SK-N-SH (cell line): ENCODE results near the gene RIOK1. TPM values are rescaled to one million over a fixed set of nuclear protein-coding genes. Genes with fewer than 3 reads are reported as not detected.
"Not testable (repeated sequence)": the region's sequence is repeated elsewhere in the genome, so short reads cannot be mapped to it uniquely, and the experiment has no call there.

Source experiments
- CTCF ChIA-PET: fragments of 300-600, 350-600 bp; formaldehyde crosslinking; extraction: SDS; loops from one replicate; lab custom pipeline; 2021; lab: Yijun Ruan, JAX
- POLR2A ChIA-PET: fragments of 350-600 bp; sonication (Branson Sonifier 250); formaldehyde crosslinking; extraction: SDS; loops from one replicate; lab custom pipeline; 2020; ENCODE audit warnings: antibody characterized with exemption, inconsistent platforms; lab: Yijun Ruan, JAX
- DNase-seq: peaks from one replicate; pipeline ENCODE4 v3.0.0; 2012
- H2AFZ ChIP-seq: fragments of 200-600 bp; sonication (generic); 2 replicates; pipeline ENCODE4 v1.8.1; 2016; ENCODE audit warnings: antibody characterized with exemption, mild to moderate bottlenecking, low read depth
- H3F3A ChIP-seq: fragments of 200-600 bp; sonication (generic); replicated peaks from 2 replicates; pipeline ENCODE3; 2016; ENCODE audit warnings: antibody characterized with exemption, mild to moderate bottlenecking; ENCODE audit not compliant: insufficient read depth
- H3K27ac ChIP-seq, 2 experiments: fragments of 200-500 bp in 1 of 2; fragments of 200-600 bp in 1 of 2; sonication (Bioruptor generic) in 1 of 2; sonication (generic), shearing (Covaris generic) in 1 of 2; 2 replicates each; pipeline versions ENCODE4 v1.5.1 to v1.6.1; 2014 to 2016; ENCODE audit warnings: low read depth in 2 of 2, inconsistent platforms in 1 of 2, low read length in 1 of 2, mild to moderate bottlenecking in 1 of 2, mixed read lengths in 1 of 2
- H3K27me3 ChIP-seq: fragments of 200-600 bp; sonication (generic), shearing (Covaris generic); 2 replicates; pipeline ENCODE4 v1.6.1; 2016; ENCODE audit warnings: mixed run types; ENCODE audit not compliant: insufficient read depth
- H3K36me3 ChIP-seq, 2 experiments: fragments of 200-500 bp in 1 of 2; fragments of 200-600 bp in 1 of 2; sonication (Bioruptor generic) in 1 of 2; sonication (generic) in 1 of 2; replicated peaks in 1 of 2; 2 replicates each; pipeline versions ENCODE3 to v1.5.1; 2014 to 2016; ENCODE audit warnings: low read length in 1 of 2, mild to moderate bottlenecking in 1 of 2; ENCODE audit not compliant: insufficient read depth in 2 of 2, control insufficient read depth in 1 of 2
- H3K4me1 ChIP-seq, 2 experiments: fragments of 200-500 bp in 1 of 2; fragments of 200-600 bp in 1 of 2; sonication (Bioruptor generic) in 1 of 2; sonication (generic), shearing (Covaris generic) in 1 of 2; 2 replicates each; pipeline versions ENCODE4 v1.5.1 to v1.6.1; 2014 to 2016; ENCODE audit warnings: low read depth in 1 of 2, low read length in 1 of 2, mixed run types in 1 of 2; ENCODE audit not compliant: insufficient read depth in 2 of 2, control insufficient read depth in 1 of 2
- H3K4me2 ChIP-seq: fragments of 200-600 bp; sonication (generic), shearing (Covaris generic); 2 replicates; pipeline ENCODE4 v1.6.1; 2017; ENCODE audit warnings: mixed run types
- H3K4me3 ChIP-seq, 2 experiments: fragments of 200-500 bp in 1 of 2; fragments of 200-600 bp in 1 of 2; sonication (Bioruptor generic) in 1 of 2; sonication (generic), shearing (Covaris generic) in 1 of 2; 2 replicates each; pipeline versions ENCODE4 v1.5.1 to v1.8.1; 2014 to 2016; ENCODE audit warnings: low read depth in 2 of 2, inconsistent platforms in 1 of 2, low read length in 1 of 2, mild to moderate bottlenecking in 1 of 2, mixed read lengths in 1 of 2, moderate library complexity in 1 of 2
- H3K79me2 ChIP-seq: fragments of 200-600 bp; sonication (generic); 2 replicates; pipeline ENCODE4 v1.8.1; 2017; ENCODE audit warnings: mild to moderate bottlenecking; ENCODE audit not compliant: insufficient read depth
- H3K9ac ChIP-seq: fragments of 200-600 bp; sonication (generic); 2 replicates; pipeline ENCODE4 v1.6.1; 2017; ENCODE audit warnings: mixed run types
- H3K9me2 ChIP-seq: fragments of 200-600 bp; sonication (generic); 2 replicates; pipeline ENCODE4 v1.6.1; 2017; ENCODE audit warnings: mixed run types
- H3K9me3 ChIP-seq: fragments of 200-600 bp; sonication (generic); 2 replicates; pipeline ENCODE4 v1.6.1; 2017; ENCODE audit warnings: mixed run types, mild to moderate bottlenecking, moderate library complexity
- H4K20me1 ChIP-seq: fragments of 200-600 bp; sonication (generic); 2 replicates; pipeline ENCODE4 v1.6.1; 2017; ENCODE audit warnings: mild to moderate bottlenecking, mixed run types; ENCODE audit not compliant: insufficient read depth
- CHD2 ChIP-seq: fragments of 150-350 bp; IDR thresholded peaks from 2 replicates; pipeline ENCODE4 v1.6.1; 2018; ENCODE audit warnings: low read length; ENCODE audit not compliant: partially characterized antibody
- FOXJ3 ChIP-seq: sonication (generic); formaldehyde crosslinking; IDR thresholded peaks from 2 replicates; pipeline ENCODE4 v1.5.1; 2020; ENCODE audit warnings: mild to moderate bottlenecking, missing genetic modification reagents
- IRF3 ChIP-seq: fragments of 150-350 bp; IDR thresholded peaks from 2 replicates; pipeline ENCODE4 v1.6.1; 2016; ENCODE audit warnings: mild to moderate bottlenecking, low read depth, low read length
- JUND ChIP-seq: IDR thresholded peaks from 2 replicates; pipeline ENCODE4 v1.4.0; 2012
- MAX ChIP-seq: IDR thresholded peaks from 2 replicates; pipeline ENCODE4 v1.4.0; 2012; ENCODE audit warnings: low read depth
- MEF2A ChIP-seq: IDR thresholded peaks from 2 replicates; pipeline ENCODE4 v1.4.0; 2012; ENCODE audit warnings: low read depth, borderline replicate concordance
- NFIC ChIP-seq: IDR thresholded peaks from 2 replicates; pipeline ENCODE4 v1.4.0; 2012; ENCODE audit warnings: borderline replicate concordance
- RAD21 ChIP-seq: IDR thresholded peaks from 2 replicates; pipeline ENCODE4 v1.6.1; 2012; ENCODE audit warnings: mild to moderate bottlenecking, low read length
- RCOR1 ChIP-seq: fragments of 150-350 bp; IDR thresholded peaks from 2 replicates; pipeline ENCODE4 v1.6.1; 2017; ENCODE audit warnings: antibody characterized with exemption, low read length
- REST ChIP-seq: IDR thresholded peaks from 2 replicates; pipeline ENCODE4 v1.6.1; 2012; ENCODE audit warnings: mild to moderate bottlenecking, low read depth, low read length, moderate library complexity
- RFX5 ChIP-seq: IDR thresholded peaks from 2 replicates; pipeline ENCODE4 v1.6.1; 2012; ENCODE audit warnings: mild to moderate bottlenecking, improper control_type of control experiment, low read length
- SIN3A ChIP-seq: IDR thresholded peaks from 2 replicates; pipeline ENCODE4 v1.6.1; 2012; ENCODE audit warnings: low read depth, mild to moderate bottlenecking, low read length, moderate library complexity, borderline replicate concordance
- TAF1 ChIP-seq: IDR thresholded peaks from 2 replicates; pipeline ENCODE4 v1.6.1; 2012; ENCODE audit warnings: low read depth, mild to moderate bottlenecking, low read length, moderate library complexity, borderline replicate concordance
- TEAD4 ChIP-seq: IDR thresholded peaks from 2 replicates; pipeline ENCODE4 v1.4.0; 2012; ENCODE audit warnings: mild to moderate bottlenecking, borderline replicate concordance; ENCODE audit not compliant: insufficient read depth
- ZBTB33 ChIP-seq: IDR thresholded peaks from 2 replicates; pipeline ENCODE4 v1.4.0; 2012; ENCODE audit warnings: low read depth, borderline replicate concordance
- WGBS: methylation state at CpG from one replicate; pipeline ENCODE4 v1.1.6; 2017; ENCODE audit warnings: low lambda C conversion rate; 5-methylcytosine and 5-hydroxymethylcytosine counted together
- polyA plus RNA-seq, 3 experiments: library from polyadenylated mRNA; depleted of rRNA; stranded (reverse); fragments of >200 nt; gene quantifications; 2 replicates each; pipeline ENCODE4 v1.2.3, GENCODE V29; 2012

RIOK1 gene
- polyA plus RNA-seq, 1 of the 3 experiments (the other 2 are of a cell fraction) = 18.7 TPM

- H3K27ac ChIP-seq, H3K4me2 ChIP-seq, H3K27me3 ChIP-seq, H2AFZ ChIP-seq, H3K79me2 ChIP-seq, CTCF ChIA-PET, H3K4me3 ChIP-seq, DNase-seq, H3K36me3 ChIP-seq, H3K9me3 ChIP-seq, H3K9ac ChIP-seq, H3F3A ChIP-seq, POLR2A ChIA-PET, H3K9me2 ChIP-seq, H4K20me1 ChIP-seq, H3K4me1 ChIP-seq: not testable (repeated sequence)
- WGBS = 19% methylated on average over 3 of the region's 3 CpGs
Measured at GRCh38 chr6:7351916-7352315, 37.7 kb upstream of the RIOK1 start.

- Histone ChIP-seq H3K27ac (no peak overlapping the region), H2AFZ (no peak overlapping the region), H3K9ac (no peak overlapping the region), H3K79me2 (no peaks in the 10 kb centered on the region), H3K9me2 (no peaks in the 10 kb centered on the region), H3K36me3 (no peaks in the 10 kb centered on the region), H3K9me3 (no peaks in the 10 kb centered on the region), H3K4me3 (no peak overlapping the region), H3K27me3 (no peaks in the 10 kb centered on the region), H3F3A (no peaks in the 10 kb centered on the region), H3K4me2 (no peak overlapping the region), H4K20me1 (no peaks in the 10 kb centered on the region), H3K4me1 (no peaks in the 10 kb centered on the region)
- TF ChIP-seq TEAD4 = no peak
- TF ChIP-seq ZBTB33 = no peak
- no peak for TF ChIP-seq TAF1
- no peak for TF ChIP-seq FOXJ3 (CRISPR knock-in tag)
- no peak for TF ChIP-seq RCOR1
- CTCF ChIA-PET = interaction anchor here (1.4 kb wide), 1 partner anchor 11 kb away, joined by 5 read pairs; no protein-coding TSS in a partner anchor
- POLR2A ChIA-PET = no interaction called here
- WGBS = 62% methylated on average over 7 of the region's 7 CpGs
- no peak for DNase-seq
Measured at GRCh38 chr6:7367408-7367807, 22.2 kb upstream of the RIOK1 start.

GRCh38 chr6:7373739-7374138 lies 15.9 kb upstream of the RIOK1 start:
- Histone ChIP-seq H2AFZ (no peak overlapping the region), H3K27me3 (no peaks in the 10 kb centered on the region), H3K9me2 (no peaks in the 10 kb centered on the region), H3K4me2 (no peak overlapping the region), H3K27ac (no peak overlapping the region), H3K9ac (no peak overlapping the region), H3K36me3 (no peaks in the 10 kb centered on the region), H3F3A (no peaks in the 10 kb centered on the region), H4K20me1 (no peaks in the 10 kb centered on the region), H3K79me2 (no peaks in the 10 kb centered on the region), H3K4me1 (no peaks in the 10 kb centered on the region), H3K9me3 (no peaks in the 10 kb centered on the region), H3K4me3 (no peak overlapping the region)
- ChIA-PET POLR2A (no interaction called here), CTCF (interaction anchor here (0.7 kb wide), 1 partner anchor 130 kb away, joined by 3 read pairs; no protein-coding TSS in a partner anchor)
- 82% methylated on average over 3 of the region's 3 CpGs for WGBS
- no peak for DNase-seq
- TF ChIP-seq MEF2A (no peak), JUND (no peak), TEAD4 (no peak), SIN3A (no peak), RAD21 (no peak), MAX (no peak), NFIC (no peak), RCOR1 (no peak), IRF3 (no peak), FOXJ3 (CRISPR knock-in tag) (no peak), CHD2 (no peak), REST (no peak), RFX5 (no peak)
